ENCODE results near the gene HBG2.

Gene HBG2

DNA sequence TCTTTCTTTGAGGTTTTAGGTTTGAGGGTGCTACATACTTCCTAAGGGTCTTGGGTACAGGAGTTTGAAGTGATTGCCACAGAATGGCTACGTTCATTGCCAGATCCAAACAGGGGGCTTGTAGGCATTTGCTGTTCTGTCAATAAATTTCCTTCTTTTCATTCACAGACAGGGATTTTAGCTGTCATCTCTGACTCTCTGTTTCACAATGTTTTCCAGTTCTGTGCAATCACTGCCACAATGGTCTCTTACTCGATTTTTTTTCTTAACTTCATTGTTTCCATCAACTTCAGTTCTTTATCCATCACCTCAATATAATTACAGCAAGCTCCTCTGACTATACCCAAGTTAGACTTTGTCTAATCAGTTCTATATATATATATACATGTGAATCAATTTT is 14.1 kb downstream of the HBG2 start:
- CTCF ChIA-PET = interaction anchor here (0.9 kb wide), 1 partner anchor 30 kb away, joined by 3 read pairs; no protein-coding TSS in a partner anchor
- POLR2A ChIA-PET = no interaction called here
- TF ChIP-seq, protein P1, sequence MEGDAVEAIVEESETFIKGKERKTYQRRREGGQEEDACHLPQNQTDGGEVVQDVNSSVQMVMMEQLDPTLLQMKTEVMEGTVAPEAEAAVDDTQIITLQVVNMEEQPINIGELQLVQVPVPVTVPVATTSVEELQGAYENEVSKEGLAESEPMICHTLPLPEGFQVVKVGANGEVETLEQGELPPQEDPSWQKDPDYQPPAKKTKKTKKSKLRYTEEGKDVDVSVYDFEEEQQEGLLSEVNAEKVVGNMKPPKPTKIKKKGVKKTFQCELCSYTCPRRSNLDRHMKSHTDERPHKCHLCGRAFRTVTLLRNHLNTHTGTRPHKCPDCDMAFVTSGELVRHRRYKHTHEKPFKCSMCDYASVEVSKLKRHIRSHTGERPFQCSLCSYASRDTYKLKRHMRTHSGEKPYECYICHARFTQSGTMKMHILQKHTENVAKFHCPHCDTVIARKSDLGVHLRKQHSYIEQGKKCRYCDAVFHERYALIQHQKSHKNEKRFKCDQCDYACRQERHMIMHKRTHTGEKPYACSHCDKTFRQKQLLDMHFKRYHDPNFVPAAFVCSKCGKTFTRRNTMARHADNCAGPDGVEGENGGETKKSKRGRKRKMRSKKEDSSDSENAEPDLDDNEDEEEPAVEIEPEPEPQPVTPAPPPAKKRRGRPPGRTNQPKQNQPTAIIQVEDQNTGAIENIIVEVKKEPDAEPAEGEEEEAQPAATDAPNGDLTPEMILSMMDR (IDR thresholded peaks at IDR 0.05; ENCODE audit: insufficient read depth, low read length, missing control alignments) = no peak
- no peak overlapping the region for H3K4me3 ChIP-seq (ENCODE audit: low read depth, low read length)
- no peak for DNase-seq (ENCODE audit: low read depth, low spot score)

DNA sequence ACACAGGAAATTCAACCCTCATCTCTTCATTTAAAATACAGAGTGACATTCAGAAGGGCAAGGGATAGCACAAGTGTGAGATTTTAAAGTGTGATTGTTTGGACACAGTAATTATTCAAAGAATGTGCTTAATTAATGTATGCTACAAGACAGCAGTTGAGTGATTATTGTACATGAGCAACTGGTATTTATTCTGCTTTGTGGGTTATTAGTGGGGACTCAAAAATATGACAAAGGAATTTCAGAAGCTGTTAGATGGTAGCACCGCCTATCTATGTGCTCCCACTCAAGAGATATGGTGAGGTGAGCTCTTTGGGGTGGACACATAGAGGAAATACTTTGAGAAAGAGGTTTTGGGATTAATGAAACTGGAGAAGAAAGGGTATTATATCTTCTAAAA is 14.5 kb downstream of the HBG2 start:
- POLR2A ChIA-PET = no interaction called here
- no peak overlapping the region for H3K4me3 ChIP-seq (ENCODE audit: low read depth, low read length)
- TF ChIP-seq, protein P1 (IDR thresholded peaks at IDR 0.05; ENCODE audit: insufficient read depth, low read length, missing control alignments) = no peak
- CTCF ChIA-PET = no interaction called here
- no peak for DNase-seq (ENCODE audit: low read depth, low spot score)

DNA sequence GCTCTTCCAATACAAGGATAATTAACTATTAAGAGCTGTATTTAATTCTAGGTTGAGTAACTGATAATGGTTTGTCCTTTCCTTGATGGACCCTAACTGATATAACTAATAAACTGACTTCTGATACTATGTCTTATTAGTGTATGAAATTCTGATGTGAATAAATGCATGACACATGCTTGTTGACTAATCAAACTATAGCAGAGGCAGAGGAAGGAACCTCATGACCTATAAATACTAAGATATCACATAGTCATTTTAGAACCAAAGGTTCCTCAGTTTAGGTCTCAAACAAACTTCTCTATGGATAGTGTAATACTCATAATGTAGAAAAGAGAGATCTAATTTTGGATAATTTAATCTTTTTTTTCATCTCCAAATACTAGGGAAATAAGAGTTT is 15.5 kb downstream of the HBG2 start:
- DNase-seq (ENCODE audit: low read depth, low spot score) = no peak
- ChIA-PET CTCF (no interaction called here), POLR2A (no interaction called here)
- TF ChIP-seq, protein P1 (IDR thresholded peaks at IDR 0.05; ENCODE audit: insufficient read depth, low read length, missing control alignments) = no peak
- H3K4me3 ChIP-seq (ENCODE audit: low read depth, low read length) = no peak overlapping the region

DNA sequence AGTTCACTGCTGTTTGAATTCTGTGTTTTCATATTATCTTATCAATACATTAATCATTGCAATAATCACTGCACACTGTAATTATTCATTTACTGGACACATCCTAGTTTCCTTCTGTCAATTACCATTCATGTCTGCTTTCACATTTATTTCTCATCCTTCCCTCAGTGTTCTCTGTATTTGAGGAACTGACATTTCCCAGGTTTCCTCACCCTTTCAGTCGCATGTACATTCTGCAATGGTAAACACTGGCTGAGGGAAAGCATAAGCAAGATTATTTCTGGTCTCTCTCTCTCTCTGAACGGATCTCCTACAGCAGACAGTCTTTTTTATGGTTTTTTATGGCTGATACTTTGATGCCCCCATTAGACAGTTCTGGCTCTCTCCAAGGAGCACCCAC is 16.1 kb downstream of the HBG2 start:
- TF ChIP-seq, protein P1 (IDR thresholded peaks at IDR 0.05; ENCODE audit: insufficient read depth, low read length, missing control alignments) = no peak
- no peak overlapping the region for H3K4me3 ChIP-seq (ENCODE audit: low read depth, low read length)
- ChIA-PET POLR2A (no interaction called here), CTCF (no interaction called here)
- DNase-seq (ENCODE audit: low read depth, low spot score) = no peak

GRCh38 chr11:5237420-5237819 is 17.2 kb downstream of the HBG2 start:
- TF ChIP-seq, protein P1 (IDR thresholded peaks at IDR 0.05; ENCODE audit: insufficient read depth, low read length, missing control alignments) = no peak
- no peak for DNase-seq (ENCODE audit: low read depth, low spot score)
- H3K4me3 ChIP-seq (ENCODE audit: low read depth, low read length) = no peak overlapping the region
- CTCF ChIA-PET = no interaction called here
- POLR2A ChIA-PET = no interaction called here

- H3K4me3 ChIP-seq (ENCODE audit: low read depth, low read length) = no peak overlapping the region
- CTCF ChIA-PET = no interaction called here
- TF ChIP-seq, protein P1 (IDR thresholded peaks at IDR 0.05; ENCODE audit: insufficient read depth, low read length, missing control alignments) = no peak
- DNase-seq (ENCODE audit: low read depth, low spot score) = no peak
- POLR2A ChIA-PET = no interaction called here
Measured at GRCh38 chr11:5235364-5236095, 19.1 kb downstream of the HBG2 start.
